SU-DHL-6 (cell line): ENCODE measurements around the gene UBQLN1.

ENCODE experiments used
- H2AFZ ChIP-seq: fragments of 200-600 bp; sonication (generic); 2 replicates; pipeline ENCODE4 v1.6.1; 2014; ENCODE audit warnings: low read depth, mild to moderate bottlenecking, moderate library complexity, mixed read lengths, antibody characterized with exemption, low read length; ENCODE audit not compliant: severe bottlenecking
- H3F3A ChIP-seq: fragments of 200-600 bp; shearing (Covaris generic); 2 replicates; pipeline ENCODE4 v1.6.0; 2016; ENCODE audit warnings: antibody characterized with exemption, mild to moderate bottlenecking; ENCODE audit not compliant: insufficient read depth
- H3K27ac ChIP-seq: fragments of 200-600 bp; sonication (generic); 2 replicates; pipeline ENCODE4 v1.5.1; 2016; ENCODE audit warnings: low read depth, mild to moderate bottlenecking, low read length, moderate library complexity, mixed read lengths
- H3K27me3 ChIP-seq: fragments of 200-600 bp; sonication (generic), shearing (Covaris generic); 2 replicates; pipeline ENCODE4 v1.6.0; 2014; ENCODE audit warnings: mild to moderate bottlenecking, low read length
- H3K36me3 ChIP-seq: fragments of 200-600 bp; sonication (generic); 2 replicates; pipeline ENCODE4 v1.6.1; 2014; ENCODE audit warnings: mild to moderate bottlenecking, low read length, mixed read lengths
- H3K4me2 ChIP-seq: fragments of 300-600, 200-600 bp; shearing (Covaris generic), sonication (generic); 2 replicates; pipeline ENCODE4 v1.6.0; 2014; ENCODE audit warnings: low read length, low read depth, mild to moderate bottlenecking; ENCODE audit not compliant: poor library complexity, severe bottlenecking
- H3K4me3 ChIP-seq: fragments of 200-600 bp; sonication (generic); 2 replicates; pipeline ENCODE4 v1.5.1; 2014; ENCODE audit warnings: antibody characterized with exemption, low read length, mild to moderate bottlenecking, mixed read lengths; ENCODE audit not compliant: insufficient read depth, poor library complexity, severe bottlenecking
- H3K79me2 ChIP-seq: fragments of 200-600 bp; sonication (generic); 2 replicates; pipeline ENCODE4 v1.6.1; 2014; ENCODE audit warnings: mild to moderate bottlenecking, low read length, moderate library complexity; ENCODE audit not compliant: insufficient read depth
- H3K9ac ChIP-seq: fragments of 200-600 bp; sonication (generic); 2 replicates; pipeline ENCODE4 v1.7.0; 2014; ENCODE audit warnings: mild to moderate bottlenecking, low read length
- H3K9me2 ChIP-seq: fragments of 200-600 bp; sonication (generic); replicated peaks from 2 replicates; pipeline ENCODE4 v1.6.1; 2014; ENCODE audit warnings: low read length; ENCODE audit not compliant: insufficient read depth
- H3K9me3 ChIP-seq: fragments of 200-600 bp; sonication (generic); 2 replicates; pipeline ENCODE4 v1.6.1; 2014; ENCODE audit warnings: low read length, mixed read lengths; ENCODE audit not compliant: insufficient read depth
- H4K20me1 ChIP-seq: fragments of 200-600 bp; sonication (generic); 2 replicates; pipeline ENCODE4 v1.6.1; 2014; ENCODE audit warnings: low read depth, mild to moderate bottlenecking, antibody characterized with exemption, low read length, moderate library complexity, mixed read lengths
- CTCF ChIP-seq: fragments of 200-600 bp; sonication (generic); IDR thresholded peaks from one replicate; pipeline ENCODE4 v1.5.1; 2017; ENCODE audit warnings: antibody characterized with exemption, mild to moderate bottlenecking, low read length, moderate library complexity; ENCODE audit not compliant: insufficient read depth, poor library complexity, severe bottlenecking
- EZH2phosphoT487 ChIP-seq: fragments of 200-600 bp; sonication (generic), shearing (Covaris generic); conservative IDR thresholded peaks from 2 replicates; pipeline ENCODE4 v1.6.1; 2018; ENCODE audit warnings: mild to moderate bottlenecking, antibody characterized with exemption, low read length, moderate library complexity, mixed read lengths

The UBQLN1 gene

GRCh38 chr9:83633255-83633654 is 74.5 kb downstream of the UBQLN1 start:
- no peaks in the 10 kb centered on the region for H3K9me3 ChIP-seq
- no peak overlapping the region for H3K9ac ChIP-seq
- H4K20me1 ChIP-seq = no peaks in the 10 kb centered on the region
- H3K27ac ChIP-seq = no peak overlapping the region
- TF ChIP-seq EZH2phosphoT487 = no peak
- no peak for TF ChIP-seq CTCF
- no peak overlapping the region for H2AFZ ChIP-seq
- no peaks in the 10 kb centered on the region for H3K36me3 ChIP-seq
- no peak overlapping the region for H3K4me2 ChIP-seq
- H3K9me2 ChIP-seq = no peaks in the 10 kb centered on the region
- no peaks in the 10 kb centered on the region for H3F3A ChIP-seq
- H3K27me3 ChIP-seq = no peaks in the 10 kb centered on the region
- H3K79me2 ChIP-seq = no peaks in the 10 kb centered on the region
- no peak overlapping the region for H3K4me3 ChIP-seq

GRCh38 chr9:83630938-83631457 is 76.8 kb downstream of the UBQLN1 start:
- Histone ChIP-seq H3K9ac (no peak overlapping the region), H3K36me3 (no peaks in the 10 kb centered on the region), H3K27me3 (no peaks in the 10 kb centered on the region), H3K9me2 (no peaks in the 10 kb centered on the region), H3F3A (no peaks in the 10 kb centered on the region), H3K9me3 (no peaks in the 10 kb centered on the region), H2AFZ (no peak overlapping the region), H3K4me3 (no peak overlapping the region), H3K79me2 (no peaks in the 10 kb centered on the region), H3K27ac (no peak overlapping the region), H3K4me2 (no peak overlapping the region), H4K20me1 (no peaks in the 10 kb centered on the region)
- TF ChIP-seq CTCF (no peak), EZH2phosphoT487 (no peak)

- no peaks in the 10 kb centered on the region for H3K36me3 ChIP-seq
- no peaks in the 10 kb centered on the region for H3F3A ChIP-seq
- H2AFZ ChIP-seq = no peak overlapping the region
- no peak overlapping the region for H3K4me3 ChIP-seq
- no peaks in the 10 kb centered on the region for H3K9me2 ChIP-seq
- no peaks in the 10 kb centered on the region for H4K20me1 ChIP-seq
- TF ChIP-seq CTCF = no peak
- TF ChIP-seq EZH2phosphoT487 = no peak
- no peaks in the 10 kb centered on the region for H3K79me2 ChIP-seq
- H3K27me3 ChIP-seq = no peaks in the 10 kb centered on the region
- no peaks in the 10 kb centered on the region for H3K9me3 ChIP-seq
- H3K27ac ChIP-seq = no peak overlapping the region
- H3K4me2 ChIP-seq = no peak overlapping the region
- no peak overlapping the region for H3K9ac ChIP-seq
Measured at GRCh38 chr9:83629433-83630104, 78.2 kb downstream of the UBQLN1 start.
